Gastrocnemius medialis (tissue), 4 donors: Measurements from ENCODE around the gene TERT.

Experiments
- CTCF ChIP-seq, 5 experiments: fragments of 450-650 bp in 3 of 5; fragments of 200-600 bp in 2 of 5; sonication (generic) in 2 of 5; IDR thresholded peaks in 4 of 5; conservative IDR thresholded peaks in 1 of 5; 1 replicate in 4 of 5; 2 replicates in 1 of 5; pipeline ENCODE4 v1.5.1; 2016 to 2019; ENCODE audit warnings: antibody characterized with exemption in 5 of 5, mild to moderate bottlenecking in 3 of 5, moderate library complexity in 3 of 5
- POLR2A ChIP-seq, 2 donors: fragments of 450-650 bp; IDR thresholded peaks; one replicate each; pipeline ENCODE4 v1.6.1; 2017; ENCODE audit warnings: antibody characterized with exemption in 2 of 2, mild to moderate bottlenecking in 2 of 2, moderate library complexity in 2 of 2

- TF ChIP-seq CTCF (IDR thresholded peaks at IDR 0.05 in 4 of 5, conservative IDR thresholded peaks at IDR 0.05 in 1 of 5) (no peak), POLR2A (IDR thresholded peaks at IDR 0.05) (no peak)
Measured at GRCh38 chr5:1299511-1299850, 4.6 kb upstream of the TERT start.
